Fibroblast of villous mesenchyme (primary cell): Measurements from ENCODE around the gene KIF1B. TPM values are rescaled to one million over a fixed set of nuclear protein-coding genes. Genes with fewer than 3 reads are reported as not detected.
"Not testable (repeated sequence)": the region's sequence is repeated elsewhere in the genome, so short reads cannot be mapped to it uniquely, and the experiment has no call there.

ENCODE experiments used
- DNase-seq: peaks from one replicate; pipeline ENCODE4 v3.0.0-alpha.2; 2010; ENCODE audit warnings: low read depth
- H3K4me3 ChIP-seq: 2 replicates; pipeline ENCODE4 v1.5.1; 2011; ENCODE audit warnings: low read depth, mild to moderate bottlenecking, low read length
- CTCF ChIP-seq: IDR thresholded peaks from 2 replicates; pipeline ENCODE4 v1.5.1; 2012; ENCODE audit warnings: low read depth, mild to moderate bottlenecking, low read length; ENCODE audit not compliant: insufficient read depth
- total RNA-seq: library from RNA; depleted of rRNA; stranded (reverse); fragments of >200 nt; gene quantifications from 2 replicates; pipeline ENCODE4 v1.2.3, GENCODE V29; 2012

Gene KIF1B
- total RNA-seq, 1 donor = 36.3 TPM

- TF ChIP-seq CTCF = no peak
- DNase-seq = no peak
- H3K4me3 ChIP-seq = no peak overlapping the region
Observed at GRCh38 chr1:10421637-10422036, 211.3 kb downstream of the KIF1B start.

DNA sequence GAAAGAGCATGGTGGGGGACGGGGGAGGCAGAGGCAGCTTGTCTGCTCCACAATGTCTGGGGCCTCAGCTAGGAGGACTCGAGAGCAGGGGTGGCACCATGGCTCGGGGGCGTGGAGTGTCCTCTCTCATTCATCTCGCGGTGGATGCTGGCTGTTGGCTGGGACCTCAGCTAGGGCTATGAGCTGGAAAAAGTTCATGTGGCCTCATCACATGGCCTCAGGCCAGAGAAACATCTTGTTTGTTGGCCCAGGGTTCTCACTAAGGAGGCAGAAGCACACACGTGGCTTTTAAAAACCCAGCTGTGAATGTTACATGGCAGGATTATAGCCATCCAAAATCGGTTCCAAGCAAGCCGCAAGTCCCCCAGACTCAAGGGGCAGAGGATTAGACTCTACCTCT lies 213.7 kb downstream of the KIF1B start:
- peak; percentile 3 for TF ChIP-seq CTCF
- peak; percentile 52 for DNase-seq
- no peak overlapping the region for H3K4me3 ChIP-seq

DNA sequence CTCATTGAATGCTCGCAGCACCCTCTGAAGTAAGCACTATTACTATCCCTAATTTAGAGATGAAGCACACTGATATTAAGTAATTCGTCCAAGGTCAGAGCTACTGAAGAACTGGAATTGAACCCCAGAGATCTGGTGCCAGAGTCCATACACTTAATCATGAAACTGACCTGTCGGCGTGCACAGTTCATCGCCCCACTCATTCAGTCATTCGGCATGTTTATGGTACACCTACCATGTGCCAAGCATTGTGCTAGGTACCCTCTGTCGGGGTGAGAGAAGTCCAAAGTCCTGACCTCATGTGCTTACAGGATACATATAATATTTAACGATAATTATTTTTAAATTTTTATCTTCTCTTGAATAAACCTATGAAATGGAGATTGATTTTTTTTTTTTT lies 214.3 kb downstream of the KIF1B start:
- H3K4me3 ChIP-seq = no peak overlapping the region
- no peak for DNase-seq
- no peak for TF ChIP-seq CTCF

GRCh38 chr1:10425826-10426534 lies 215.6 kb downstream of the KIF1B start:
- not testable (repeated sequence) for DNase-seq, H3K4me3 ChIP-seq

- H3K4me3 ChIP-seq, DNase-seq: not testable (repeated sequence)
Observed at GRCh38 chr1:10426535-10426848, 216.1 kb downstream of the KIF1B start.

DNA sequence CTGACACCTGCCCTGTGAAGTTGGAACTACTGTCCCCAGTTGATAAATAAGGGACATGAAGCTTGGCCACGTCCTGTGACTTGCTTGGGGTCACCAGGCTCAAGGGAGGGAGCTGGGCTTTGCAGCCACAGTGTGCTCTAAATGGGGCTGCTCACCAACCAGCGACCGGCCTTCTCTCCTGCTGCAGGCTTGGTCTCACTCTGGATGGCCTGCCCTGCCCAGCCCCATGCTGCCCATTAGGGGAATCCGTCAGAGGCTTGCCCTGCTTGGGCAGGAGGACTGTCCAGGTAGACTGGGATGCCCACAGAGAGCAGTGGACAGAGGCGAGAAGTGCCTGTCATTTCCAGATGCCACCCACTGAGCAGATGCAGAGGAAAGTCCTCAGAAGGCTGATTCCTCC lies 218.6 kb downstream of the KIF1B start:
- no peak for TF ChIP-seq CTCF
- H3K4me3 ChIP-seq = no peak overlapping the region
- DNase-seq = no peak

DNA sequence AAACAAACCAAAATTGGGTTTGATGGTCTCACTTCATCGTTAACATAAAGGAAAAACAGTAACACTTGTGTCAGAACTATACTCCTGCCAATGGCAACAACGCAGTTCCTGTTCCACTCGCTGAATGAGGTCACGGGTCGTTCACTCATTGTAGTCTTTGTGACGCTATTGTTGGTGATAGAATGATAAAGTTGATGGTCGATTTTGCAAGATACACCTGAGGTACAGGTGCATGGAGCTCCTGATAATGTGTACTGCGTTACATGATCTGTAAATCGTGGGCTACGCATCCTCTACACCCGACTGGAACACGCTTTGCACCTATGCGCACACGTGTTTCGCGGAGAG lies 219.5 kb downstream of the KIF1B start:
- no peak for DNase-seq
- no peak for TF ChIP-seq CTCF
- peak overlapping the region; percentile 81 for H3K4me3 ChIP-seq

DNA sequence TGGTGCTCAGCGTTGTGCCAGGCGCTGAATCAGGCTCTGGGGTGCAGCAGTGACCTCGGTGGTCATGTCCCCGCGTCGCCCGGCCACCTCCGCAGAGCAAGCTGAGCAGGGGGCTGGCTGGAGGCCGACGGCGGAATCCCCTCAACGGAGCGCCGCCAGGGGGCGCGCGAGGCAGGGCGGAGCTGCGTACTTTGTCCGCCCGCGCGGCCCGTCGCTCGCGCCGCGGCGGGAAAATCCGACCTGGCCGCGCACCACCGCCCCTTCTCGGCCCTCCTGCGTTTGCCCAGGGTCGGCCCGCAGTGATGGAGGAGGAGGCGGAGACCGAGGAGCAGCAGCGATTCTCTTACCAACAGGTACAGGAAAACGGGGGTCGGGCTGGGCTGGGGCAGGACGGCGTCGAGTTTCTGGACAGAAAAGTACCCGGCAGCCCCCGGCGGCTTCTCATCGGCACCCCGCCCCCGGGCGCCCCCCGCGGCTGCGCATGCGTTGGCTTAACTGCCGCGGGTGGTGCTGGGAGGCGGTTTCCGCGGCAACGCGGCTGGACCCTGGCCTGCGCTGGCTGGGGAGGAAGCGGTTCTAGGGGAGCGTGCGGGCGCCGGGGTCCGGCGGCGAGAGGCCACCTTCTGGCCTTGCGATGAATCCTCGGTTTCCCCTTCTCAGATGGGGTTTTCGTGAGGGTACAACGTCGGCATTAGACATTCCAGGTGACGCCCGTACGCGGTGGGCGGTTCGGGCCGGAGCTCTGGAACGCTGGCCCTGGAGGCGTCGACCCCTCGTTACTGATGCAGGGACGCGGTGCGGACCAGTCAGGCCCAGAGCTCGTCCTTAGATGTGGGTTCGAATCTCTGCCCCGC lies 220.1 kb downstream of the KIF1B start, which contains the start of gene CENPS:
Gene CENPS, plus strand, starts transcription at position 218 of the 854 bp plus-strand sequence. Its CDS starts 85 bp downstream, at position 303.
- DNase-seq = peak; percentile 86
- peak; percentile 85 for TF ChIP-seq CTCF
- H3K4me3 ChIP-seq = peak within 1 kb of the TSS; percentile 81
